Heart right ventricle (tissue), 16 donors: ENCODE measurements around the gene COL1A2. TPM values are rescaled to one million over a fixed set of nuclear protein-coding genes. Genes with fewer than 3 reads are reported as not detected.

ENCODE experiments used
- ATAC-seq, 8 donors: fragments of 200-7000 bp; cut with Tn5 transposase; one replicate each; pipeline ENCODE4 v1.9.1; 2020; ENCODE audit warnings: mild to moderate bottlenecking in 8 of 8, moderate library complexity in 8 of 8, moderate number of reproducible peaks in 1 of 8
- DNase-seq, 2 donors: peaks; one replicate each; pipeline ENCODE4 v3.0.0-alpha.2; 2020
- H3K27ac ChIP-seq, 10 donors: fragments of 200-600 bp; sonication (generic) in 2 of 10; one replicate each; pipeline versions ENCODE4 v1.5.0 to v1.8.0; 2020 to 2022; ENCODE audit warnings: mild to moderate bottlenecking in 3 of 10
- H3K27me3 ChIP-seq, 7 donors: fragments of 200-600 bp; one replicate each; pipeline ENCODE4 v1.8.0; 2021 to 2022; ENCODE audit warnings: mild to moderate bottlenecking in 2 of 7
- H3K36me3 ChIP-seq, 9 donors: fragments of 200-600 bp; sonication (generic) in 1 of 9; one replicate each; pipeline versions ENCODE4 v1.5.0 to v1.8.0; 2020 to 2022; ENCODE audit warnings: mild to moderate bottlenecking in 2 of 9
- H3K4me1 ChIP-seq, 9 donors: fragments of 200-600 bp; sonication (generic) in 1 of 9; one replicate each; pipeline versions ENCODE4 v1.5.0 to v1.8.0; 2020 to 2022; ENCODE audit warnings: mild to moderate bottlenecking in 4 of 9
- H3K4me3 ChIP-seq, 10 donors: fragments of 200-600 bp; sonication (generic) in 2 of 10; one replicate each; pipeline versions ENCODE4 v1.5.0 to v1.8.0; 2020 to 2022; ENCODE audit warnings: mild to moderate bottlenecking in 7 of 10, moderate library complexity in 2 of 10
- H3K9me3 ChIP-seq, 11 donors: fragments of 200-600 bp in 10 of 11; sonication (generic) in 2 of 11; one replicate each; pipeline versions ENCODE4 v1.5.0 to v1.8.0; 2013 to 2022; ENCODE audit warnings: mild to moderate bottlenecking in 2 of 11, control low read depth in 1 of 11, moderate library complexity in 1 of 11
- WGBS, 2 donors: extraction: QIAGEN DNeasy Blood & Tissue Kit; methylation state at CpG; one replicate each; pipeline ENCODE4 v1.1.7; 2013; ENCODE audit warnings: inconsistent platforms in 1 of 2; 5-methylcytosine and 5-hydroxymethylcytosine counted together
- intact Hi-C, 10 donors: fragments of 100-400 bp; cut with DNase I; formaldehyde crosslinking; loops; one replicate each; pipeline versions ENCODE4 v1.11.1 to v1.14.2; 2022
- polyA plus RNA-seq, 2 donors: library from polyadenylated mRNA; stranded (reverse); fragments of 200-250 nt; gene quantifications; one replicate each; pipeline ENCODE4 v1.2.3, GENCODE V29; 2013
- total RNA-seq, 10 donors: library from RNA; stranded (reverse); fragmentation: NEBNext Ultra II Directional in 3 of 10; extraction: Animal tissue kit (Norgen Biotek cat#: 25700) in 3 of 10; gene quantifications; one replicate each; pipeline versions ENCODE4 v1.2.1 to v1.2.4, GENCODE V29; 2021 to 2023
- TF ChIP-seq, protein P1 (sequence below), 9 donors: fragments of 200-600 bp; sonication (generic) in 2 of 9; IDR thresholded peaks; one replicate each; pipeline versions ENCODE4 v1.5.0 to v1.8.0; 2021 to 2022; ENCODE audit warnings: antibody characterized with exemption in 9 of 9, mild to moderate bottlenecking in 5 of 9, moderate library complexity in 1 of 9
- donor health status: Arrhythmogenic right ventricular cardiomyopathy.
- donor health status: ischemic (EF 13 %, LVEDD 7.1; RV severe dilation, severe dysfunction).
- donor health status: healthy with polysubstance abuse.
- donor health status: DM: no; HTN: yes; CAD: no.
- donor health status: DM: no; HTN: no; CAD: no.
- donor health status: ischemic (EF 25% LVEDD 6.9; RV normal size, moderate dysfunction).
- donor health status: ischemic (EF 25% LVEDD 5.7; RV mildly dilated, moderate dysfunction).
- donor health status: healthy.
- donor health status: DM: yes; HTN: yes; CAD: no.
- donor health status: Ischemic cardiomyopathy.
- donor health status: ischemic (EF 35%, LVEDD 5.7; RV mildly dilated, moderate dysfunction).
- donor health status: nonischemic (EF 11% LVEDD 7.7; RV severe dilation, severe dysfunction).
- donor health status: DM: yes; HTN: yes; CAD: no.
- donor health status: PGD.
- donor health status: ischemic (EF 29% LVEDD 5.4; RV normal size, mild dysfunction).
- donor health status: nonischemic (EF 23%, LVEDD 6.1; RV moderate dilation, normal function).

The COL1A2 gene
- total and polyA plus RNA-seq, 12 donors = 45.2 to 428 (median 91.0) TPM

DNA sequence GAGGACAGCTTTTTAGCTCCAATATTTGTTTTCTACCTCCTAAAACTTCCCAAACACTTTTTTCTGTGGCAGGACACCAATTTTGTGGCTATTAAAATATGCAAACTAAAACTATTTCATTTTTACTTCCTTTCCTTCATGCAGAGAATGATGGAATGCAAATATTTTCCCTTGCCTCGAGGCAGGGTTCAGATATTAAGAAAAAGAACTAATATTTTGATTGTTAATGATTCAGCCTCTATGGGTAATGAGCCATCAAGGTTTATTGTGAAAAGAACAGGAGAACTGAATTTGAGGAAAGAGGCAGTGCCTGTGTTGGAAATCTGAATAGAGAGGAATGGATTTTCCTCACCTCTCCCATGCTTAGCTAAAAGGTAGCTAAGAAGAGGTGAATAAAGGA, 71.8 kb downstream of the COL1A2 start:
- Histone ChIP-seq H3K4me3 (no peak overlapping the region), H3K27me3 (no peaks in the 10 kb centered on the region), H3K9me3 (peaks cover 0 to 11% (median under 1%) of the 10 kb centered on the region in 11 donors), H3K4me1 (no peaks in the 10 kb centered on the region), H3K27ac (no peak overlapping the region), H3K36me3 (no peaks in the 10 kb centered on the region)
- intact Hi-C loops = loop anchor here in 1 of 10 donors (10.0 kb wide), 1 partner anchor 728 kb away; no protein-coding TSS in a partner anchor
- TF ChIP-seq, protein P1, sequence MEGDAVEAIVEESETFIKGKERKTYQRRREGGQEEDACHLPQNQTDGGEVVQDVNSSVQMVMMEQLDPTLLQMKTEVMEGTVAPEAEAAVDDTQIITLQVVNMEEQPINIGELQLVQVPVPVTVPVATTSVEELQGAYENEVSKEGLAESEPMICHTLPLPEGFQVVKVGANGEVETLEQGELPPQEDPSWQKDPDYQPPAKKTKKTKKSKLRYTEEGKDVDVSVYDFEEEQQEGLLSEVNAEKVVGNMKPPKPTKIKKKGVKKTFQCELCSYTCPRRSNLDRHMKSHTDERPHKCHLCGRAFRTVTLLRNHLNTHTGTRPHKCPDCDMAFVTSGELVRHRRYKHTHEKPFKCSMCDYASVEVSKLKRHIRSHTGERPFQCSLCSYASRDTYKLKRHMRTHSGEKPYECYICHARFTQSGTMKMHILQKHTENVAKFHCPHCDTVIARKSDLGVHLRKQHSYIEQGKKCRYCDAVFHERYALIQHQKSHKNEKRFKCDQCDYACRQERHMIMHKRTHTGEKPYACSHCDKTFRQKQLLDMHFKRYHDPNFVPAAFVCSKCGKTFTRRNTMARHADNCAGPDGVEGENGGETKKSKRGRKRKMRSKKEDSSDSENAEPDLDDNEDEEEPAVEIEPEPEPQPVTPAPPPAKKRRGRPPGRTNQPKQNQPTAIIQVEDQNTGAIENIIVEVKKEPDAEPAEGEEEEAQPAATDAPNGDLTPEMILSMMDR (IDR thresholded peaks at IDR 0.05) = no peak
- DNase-seq (no peak), ATAC-seq (no peak)
- 80 to 84% methylated on average over 1 of the region's 1 CpG for WGBS, 2 donors

DNA sequence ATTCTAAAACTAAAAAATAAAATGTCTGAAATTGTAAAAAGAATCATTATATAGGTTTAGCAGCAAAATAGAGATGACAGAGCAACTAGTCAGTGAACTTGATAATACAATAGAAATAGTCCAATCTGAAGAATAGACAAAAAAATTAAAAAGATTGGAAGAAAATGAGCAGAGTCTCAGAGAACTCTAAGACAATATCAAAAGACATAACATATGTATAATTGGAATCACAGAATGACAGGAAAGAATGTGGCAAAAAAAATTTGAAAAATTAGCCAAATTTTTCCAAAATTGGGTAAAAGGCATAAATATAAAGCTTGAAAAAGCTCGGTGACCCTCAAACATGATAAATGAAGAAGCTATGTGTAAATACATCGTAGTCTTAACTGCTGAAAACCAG, 76.9 kb downstream of the COL1A2 start:
- ATAC-seq = no peak
- 90 to 92% methylated on average over 2 of the region's 2 CpGs for WGBS, 2 donors
- Histone ChIP-seq H3K27me3 (peaks cover 0 to 4% (median 0%) of the 10 kb centered on the region in 7 donors), H3K4me1 (no peaks in the 10 kb centered on the region), H3K36me3 (no peaks in the 10 kb centered on the region), H3K4me3 (no peak overlapping the region), H3K27ac (no peak overlapping the region), H3K9me3 (peaks cover 0 to 24% (median 6%) of the 10 kb centered on the region in 11 donors)
- no peak for DNase-seq
- TF ChIP-seq, protein P1 (IDR thresholded peaks at IDR 0.05) = no peak
- intact Hi-C loops = loop anchor here in 1 of 10 donors (10.0 kb wide), 1 partner anchor 343 kb away; no protein-coding TSS in a partner anchor

DNA sequence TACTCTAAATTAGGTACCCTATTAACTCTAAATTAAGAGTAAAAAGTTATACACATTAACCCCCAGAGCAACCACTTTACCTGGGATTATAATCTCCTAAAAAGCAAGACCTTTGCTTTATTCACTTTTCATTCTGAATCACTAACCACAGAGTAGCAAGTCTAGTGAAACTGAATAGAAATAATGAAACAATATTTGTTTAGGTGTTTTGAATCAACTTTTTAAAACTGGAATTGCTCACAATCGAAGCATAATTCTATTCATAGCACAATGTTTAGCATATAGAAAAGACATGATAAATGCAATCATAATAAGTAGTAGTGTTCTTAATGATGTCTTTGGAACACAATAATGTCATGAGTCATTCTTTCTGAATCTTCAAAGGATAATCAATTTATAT, 77.9 kb downstream of the COL1A2 start:
- Histone ChIP-seq H3K36me3 (no peaks in the 10 kb centered on the region), H3K4me1 (no peaks in the 10 kb centered on the region), H3K27ac (no peak overlapping the region), H3K27me3 (peaks cover 0 to 4% (median 0%) of the 10 kb centered on the region in 7 donors), H3K4me3 (no peak overlapping the region), H3K9me3 (peaks cover 0 to 24% (median 6%) of the 10 kb centered on the region in 11 donors)
- no peak for ATAC-seq
- intact Hi-C loops = loop anchor here in 1 of 10 donors (10.0 kb wide), 1 partner anchor 342 kb away; no protein-coding TSS in a partner anchor
- WGBS, 2 donors = 89 to 98% methylated on average over 1 of the region's 1 CpG
- DNase-seq = no peak
- TF ChIP-seq, protein P1 (IDR thresholded peaks at IDR 0.05) = no peak

DNA sequence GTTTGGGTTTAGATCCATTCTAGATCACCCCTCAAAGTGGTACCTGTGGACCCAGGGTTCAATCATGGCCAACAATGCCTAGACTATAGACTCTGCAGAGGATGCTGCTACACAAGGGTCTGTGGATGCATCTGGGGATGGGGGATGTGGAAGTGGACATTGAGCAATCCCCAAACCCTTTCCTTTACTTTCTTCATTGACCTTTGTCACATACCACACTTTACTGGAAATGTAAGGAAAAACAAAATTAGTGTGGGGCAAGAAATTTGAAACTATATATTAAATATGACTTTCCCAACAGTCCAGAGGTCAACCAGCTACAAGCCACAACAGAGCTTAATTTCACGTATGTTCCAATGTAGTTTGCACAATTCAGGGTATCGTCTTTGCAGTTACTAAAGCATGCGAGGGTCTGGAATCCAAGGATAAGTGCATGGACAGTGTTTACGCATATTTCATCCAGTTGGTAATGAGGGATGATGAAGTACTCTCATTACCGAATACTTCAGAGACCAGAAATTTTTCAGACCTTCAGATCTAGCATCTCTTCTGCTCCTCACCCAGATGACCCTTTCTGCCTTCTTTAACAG, 81.7 kb downstream of the COL1A2 start:
- H3K4me3 ChIP-seq = no peak overlapping the region
- no peak for ATAC-seq
- H3K4me1 ChIP-seq = peaks cover 0 to 6% (median 0%) of the 10 kb centered on the region in 9 donors
- WGBS, 2 donors = 94 to 95% methylated on average over 5 of the region's 5 CpGs
- H3K36me3 ChIP-seq = no peaks in the 10 kb centered on the region
- peaks cover 0 to 16% (median 6%) of the 10 kb centered on the region in 11 donors for H3K9me3 ChIP-seq
- no peak for DNase-seq
- TF ChIP-seq, protein P1 (IDR thresholded peaks at IDR 0.05) = no peak
- intact Hi-C loops = loop anchor here in 1 of 10 donors (10.0 kb wide), 1 partner anchor 338 kb away; no protein-coding TSS in a partner anchor
- H3K27ac ChIP-seq = no peak overlapping the region
- H3K27me3 ChIP-seq = peaks cover 0 to 6% (median 0%) of the 10 kb centered on the region in 7 donors
